Adrenal gland (tissue), 5 donors: ENCODE measurements around the gene PTPN14.

ENCODE experiments used
- CTCF ChIP-seq, 6 experiments: fragments of 450-650 bp in 4 of 6; fragments of 200-600 bp in 2 of 6; sonication (generic) in 1 of 6; IDR thresholded peaks; 1 replicate in 5 of 6; 2 replicates in 1 of 6; pipeline versions ENCODE4 v1.5.1 to v1.8.0; 2016 to 2021; ENCODE audit warnings: antibody characterized with exemption in 6 of 6, mild to moderate bottlenecking in 2 of 6, moderate library complexity in 1 of 6
- POLR2A ChIP-seq, 2 donors: fragments of 450-650 bp; IDR thresholded peaks; one replicate each; pipeline ENCODE4 v1.6.1; 2017; ENCODE audit warnings: antibody characterized with exemption in 2 of 2, mild to moderate bottlenecking in 2 of 2, moderate library complexity in 1 of 2
- donor health status: DM: no; HTN: no; CAD: no.

DNA sequence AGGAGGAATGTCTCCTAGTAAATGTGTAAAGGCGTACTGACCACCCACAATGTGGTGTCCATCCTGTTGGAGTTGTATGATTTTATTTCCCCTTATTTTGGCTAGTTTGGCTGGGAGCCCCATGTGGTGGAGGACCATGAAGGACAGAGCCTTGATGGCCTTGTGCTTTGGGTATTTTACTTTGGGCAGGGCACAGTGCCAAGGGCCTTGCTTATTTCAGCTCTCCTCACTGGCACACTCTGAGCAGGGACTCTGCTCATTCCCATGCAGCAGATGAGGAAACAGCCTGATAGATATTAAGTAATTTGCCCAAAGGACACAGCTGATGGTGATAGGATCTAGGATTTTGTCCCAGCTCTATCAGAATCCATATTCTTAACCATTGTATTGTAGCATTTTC is 220.2 kb downstream of the PTPN14 start:
- TF ChIP-seq CTCF (IDR thresholded peaks at IDR 0.05) (no peak), POLR2A (IDR thresholded peaks at IDR 0.05) (no peak)
